Retinal pigment epithelial cell (primary cell): ENCODE measurements around the gene CBX8.

Experiments
- DNase-seq: peaks from one replicate; pipeline ENCODE4 v3.0.0-alpha.2; 2010; ENCODE audit warnings: low read depth
- H3K4me3 ChIP-seq: 2 replicates; pipeline ENCODE4 v1.5.1; 2011; ENCODE audit warnings: mild to moderate bottlenecking, low read length, control low read depth, moderate library complexity
- CTCF ChIP-seq: conservative IDR thresholded peaks from 2 replicates; pipeline ENCODE4 v1.5.1; 2011; ENCODE audit warnings: low read depth, low read length, control low read depth, inconsistent platforms

CBX8 gene

GRCh38 chr17:79811011-79811867, 14.4 kb upstream of the CBX8 start:
- peak; percentile 73 for TF ChIP-seq CTCF
- no peak for DNase-seq
- no peak overlapping the region for H3K4me3 ChIP-seq

GRCh38 chr17:79810130-79811010, 13.5 kb upstream of the CBX8 start:
- H3K4me3 ChIP-seq: peak overlapping the region; percentile 17
- DNase-seq: no peak
- TF ChIP-seq CTCF: no peak

- TF ChIP-seq CTCF: no peak
- no peak for DNase-seq
- H3K4me3 ChIP-seq: no peak overlapping the region
Observed at GRCh38 chr17:79809530-79810129, 12.8 kb upstream of the CBX8 start.

- H3K4me3 ChIP-seq: no peak overlapping the region
- no peak for DNase-seq
- TF ChIP-seq CTCF: peak; percentile 49
Observed at GRCh38 chr17:79808763-79809529, 12.1 kb upstream of the CBX8 start.

GRCh38 chr17:79806863-79807720, 10.2 kb upstream of the CBX8 start:
- no peak for TF ChIP-seq CTCF
- DNase-seq: no peak
- H3K4me3 ChIP-seq: no peak overlapping the region

- TF ChIP-seq CTCF: no peak
- no peak for DNase-seq
- no peak overlapping the region for H3K4me3 ChIP-seq
Observed at GRCh38 chr17:79806446-79806760, 9.5 kb upstream of the CBX8 start.
